ENCODE measurements around the gene TRIM52.

- TF ChIP-seq FOXK2 (IDR thresholded peaks at IDR 0.05) (no peak), FOXA1 (IDR thresholded peaks at IDR 0.05) (no peak), SP1 (IDR thresholded peaks at IDR 0.05) (no peak)
These were observed 10.1 kb upstream of the TRIM52 start for GRCh38 chr5:181271081-181271480.
